ENCODE data around the gene KCTD10. TPM values are rescaled to one million over a fixed set of nuclear protein-coding genes. Genes with fewer than 3 reads are reported as not detected.

Gene KCTD10
- total RNA-seq, 2 donors from 2014 or later = 37.2 to 49.8 TPM

DNA sequence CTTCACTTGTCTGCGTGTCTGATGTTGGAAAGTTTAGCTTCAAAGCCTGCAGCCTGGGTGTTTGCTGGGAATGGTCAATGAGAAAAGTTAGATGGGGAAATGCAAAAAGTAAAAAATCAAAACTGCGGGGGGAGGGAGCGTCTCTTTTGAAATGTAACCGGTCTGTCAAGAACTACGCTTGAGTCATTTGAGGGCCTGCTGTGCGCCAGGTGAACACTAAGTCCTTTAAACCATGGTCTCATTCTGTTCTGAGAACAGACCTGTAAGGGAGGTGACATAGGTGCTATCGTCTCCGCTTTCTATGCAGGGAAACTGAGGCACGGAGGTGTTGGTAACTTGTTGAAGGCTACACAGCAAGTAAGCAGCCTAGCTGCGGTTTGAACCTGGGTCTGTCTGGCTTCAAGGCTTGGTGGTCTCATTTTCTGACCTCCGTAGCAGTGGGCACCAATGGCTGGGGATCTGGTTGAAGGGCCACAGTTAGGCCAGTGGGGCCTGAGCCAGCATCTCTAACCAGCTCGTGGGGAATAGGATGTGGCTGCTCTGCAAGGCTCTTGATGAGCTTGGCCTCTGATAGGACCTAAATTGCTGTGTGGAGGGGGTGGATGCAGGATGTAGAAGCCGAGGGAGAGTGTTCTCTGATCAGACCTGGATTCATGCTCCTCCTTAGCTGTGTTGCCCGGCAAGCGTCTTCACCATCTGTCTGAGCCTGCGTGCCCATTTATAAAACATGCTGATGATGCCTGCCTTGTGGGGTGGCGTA lies 41.5 kb downstream of the KCTD10 start:
- Histone ChIP-seq H3K4me1 (replicated peaks) (no peaks in the 10 kb centered on the region), H3K27me3 (replicated peaks; ENCODE audit: insufficient read depth) (no peaks in the 10 kb centered on the region), H3K27ac (peak overlapping the region in 1 of 2 donors; percentile 82), H3K4me3 (no peak overlapping the region), H3K9me3 (no peaks in the 10 kb centered on the region), H3K36me3 (no peaks in the 10 kb centered on the region)
- DNase-seq (ENCODE audit: low spot score) = peak; percentile 37
- 64% methylated on average over 17 of the region's 17 CpGs for WGBS
- intact Hi-C loops (cut with DNase I) = no loop called here
- peak; percentile 43 for TF ChIP-seq POLR2AphosphoS5 (IDR thresholded peaks at IDR 0.05)
- no peak for TF ChIP-seq POLR2A (IDR thresholded peaks at IDR 0.05)

DNA sequence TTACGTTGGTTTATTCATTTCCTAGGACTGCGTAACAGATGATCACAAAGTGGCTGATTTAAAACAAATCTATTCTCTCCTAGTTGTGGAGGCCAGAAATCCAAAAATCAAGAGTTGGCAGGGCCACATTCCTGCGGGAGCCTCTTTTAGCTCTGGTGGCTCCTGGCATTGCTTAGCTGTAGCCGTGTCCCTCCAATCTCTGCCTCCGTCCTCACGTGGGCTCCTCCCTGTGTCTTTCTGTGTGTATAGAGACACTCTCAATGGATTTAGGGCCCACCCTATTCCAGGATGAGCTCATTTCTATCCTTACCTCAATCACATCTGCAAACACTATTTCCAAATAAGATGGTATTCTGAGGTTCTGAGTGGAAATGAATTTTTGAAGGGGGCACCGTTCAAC lies 42.5 kb downstream of the KCTD10 start:
- WGBS = 72% methylated on average over 7 of the region's 7 CpGs
- Histone ChIP-seq H3K27ac (peak overlapping the region in 1 of 2 donors; percentile 82), H3K36me3 (no peaks in the 10 kb centered on the region), H3K27me3 (replicated peaks; ENCODE audit: insufficient read depth) (no peaks in the 10 kb centered on the region), H3K4me1 (replicated peaks) (no peaks in the 10 kb centered on the region), H3K4me3 (no peak overlapping the region), H3K9me3 (no peaks in the 10 kb centered on the region)
- TF ChIP-seq, protein P1, sequence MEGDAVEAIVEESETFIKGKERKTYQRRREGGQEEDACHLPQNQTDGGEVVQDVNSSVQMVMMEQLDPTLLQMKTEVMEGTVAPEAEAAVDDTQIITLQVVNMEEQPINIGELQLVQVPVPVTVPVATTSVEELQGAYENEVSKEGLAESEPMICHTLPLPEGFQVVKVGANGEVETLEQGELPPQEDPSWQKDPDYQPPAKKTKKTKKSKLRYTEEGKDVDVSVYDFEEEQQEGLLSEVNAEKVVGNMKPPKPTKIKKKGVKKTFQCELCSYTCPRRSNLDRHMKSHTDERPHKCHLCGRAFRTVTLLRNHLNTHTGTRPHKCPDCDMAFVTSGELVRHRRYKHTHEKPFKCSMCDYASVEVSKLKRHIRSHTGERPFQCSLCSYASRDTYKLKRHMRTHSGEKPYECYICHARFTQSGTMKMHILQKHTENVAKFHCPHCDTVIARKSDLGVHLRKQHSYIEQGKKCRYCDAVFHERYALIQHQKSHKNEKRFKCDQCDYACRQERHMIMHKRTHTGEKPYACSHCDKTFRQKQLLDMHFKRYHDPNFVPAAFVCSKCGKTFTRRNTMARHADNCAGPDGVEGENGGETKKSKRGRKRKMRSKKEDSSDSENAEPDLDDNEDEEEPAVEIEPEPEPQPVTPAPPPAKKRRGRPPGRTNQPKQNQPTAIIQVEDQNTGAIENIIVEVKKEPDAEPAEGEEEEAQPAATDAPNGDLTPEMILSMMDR (IDR thresholded peaks at IDR 0.05) = no peak
- no peak for TF ChIP-seq POLR2AphosphoS5 (IDR thresholded peaks at IDR 0.05)
- no peak for TF ChIP-seq POLR2A (IDR thresholded peaks at IDR 0.05)
- intact Hi-C loops (cut with DNase I) = no loop called here
- no peak for DNase-seq (ENCODE audit: low spot score)

DNA sequence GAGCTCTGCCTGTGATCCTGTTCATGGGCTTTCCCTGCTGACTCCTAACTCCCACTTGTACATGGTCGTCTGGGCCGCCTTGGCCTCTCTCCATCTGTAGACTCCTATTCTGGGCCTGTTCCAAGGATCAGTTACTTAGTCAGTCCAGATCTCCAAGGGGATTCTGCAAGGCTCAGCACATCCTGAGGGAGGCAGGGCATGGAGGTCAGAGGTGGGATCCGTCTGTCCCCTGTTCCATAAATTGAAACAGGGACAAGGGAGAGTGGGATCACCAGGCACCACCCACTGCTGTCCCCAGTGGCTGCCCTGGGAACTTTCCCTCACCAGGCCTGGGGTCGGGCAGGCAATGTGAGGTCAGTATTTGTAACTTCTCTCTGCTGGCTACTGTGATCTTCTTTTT lies 43.5 kb downstream of the KCTD10 start:
- H3K27me3 ChIP-seq (replicated peaks; ENCODE audit: insufficient read depth) = no peaks in the 10 kb centered on the region
- H3K27ac ChIP-seq = no peak overlapping the region
- DNase-seq (ENCODE audit: low spot score) = no peak
- intact Hi-C loops (cut with DNase I) = no loop called here
- H3K4me1 ChIP-seq (replicated peaks) = no peaks in the 10 kb centered on the region
- no peak overlapping the region for H3K4me3 ChIP-seq
- no peaks in the 10 kb centered on the region for H3K9me3 ChIP-seq
- WGBS = 84% methylated on average over 4 of the region's 4 CpGs
- TF ChIP-seq POLR2AphosphoS5 (IDR thresholded peaks at IDR 0.05) (no peak), POLR2A (IDR thresholded peaks at IDR 0.05) (no peak)
- TF ChIP-seq, protein P1 (IDR thresholded peaks at IDR 0.05) = no peak
- H3K36me3 ChIP-seq = no peaks in the 10 kb centered on the region

DNA sequence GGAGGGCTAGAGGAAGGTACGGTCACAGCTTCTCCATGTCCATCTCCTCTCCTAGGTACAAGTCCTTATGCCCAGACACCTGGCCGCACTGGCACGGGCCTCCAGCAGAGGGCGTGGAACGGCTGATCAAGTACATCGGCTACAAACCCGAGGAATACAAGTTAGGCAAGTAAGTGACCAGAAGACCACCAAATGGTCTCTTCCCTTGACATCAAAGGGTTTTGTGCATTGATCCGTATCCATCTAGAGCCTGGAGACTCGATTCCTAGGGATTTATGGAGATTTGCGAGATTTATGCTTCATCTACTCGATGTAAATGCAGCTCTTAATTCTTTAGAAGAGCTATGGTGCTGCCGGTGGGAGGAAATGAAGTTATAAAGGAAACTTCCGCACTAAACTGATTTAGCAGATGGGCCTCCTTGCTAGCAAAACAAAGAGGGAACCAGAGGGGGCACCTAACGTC lies 44.2 kb downstream of the KCTD10 start:
- Histone ChIP-seq H3K9me3 (no peaks in the 10 kb centered on the region), H3K4me3 (no peak overlapping the region), H3K27me3 (replicated peaks; ENCODE audit: insufficient read depth) (no peaks in the 10 kb centered on the region), H3K4me1 (replicated peaks) (no peaks in the 10 kb centered on the region), H3K27ac (no peak overlapping the region), H3K36me3 (no peaks in the 10 kb centered on the region)
- intact Hi-C loops (cut with DNase I) = no loop called here
- peak; percentile 90 for DNase-seq (ENCODE audit: low spot score)
- 35% methylated on average over 14 of the region's 14 CpGs for WGBS
- TF ChIP-seq, protein P1 (IDR thresholded peaks at IDR 0.05) = peak; percentile 71 to 85 (median 78)
- TF ChIP-seq POLR2A (IDR thresholded peaks at IDR 0.05) (no peak), POLR2AphosphoS5 (IDR thresholded peaks at IDR 0.05) (peak; percentile 64)

DNA sequence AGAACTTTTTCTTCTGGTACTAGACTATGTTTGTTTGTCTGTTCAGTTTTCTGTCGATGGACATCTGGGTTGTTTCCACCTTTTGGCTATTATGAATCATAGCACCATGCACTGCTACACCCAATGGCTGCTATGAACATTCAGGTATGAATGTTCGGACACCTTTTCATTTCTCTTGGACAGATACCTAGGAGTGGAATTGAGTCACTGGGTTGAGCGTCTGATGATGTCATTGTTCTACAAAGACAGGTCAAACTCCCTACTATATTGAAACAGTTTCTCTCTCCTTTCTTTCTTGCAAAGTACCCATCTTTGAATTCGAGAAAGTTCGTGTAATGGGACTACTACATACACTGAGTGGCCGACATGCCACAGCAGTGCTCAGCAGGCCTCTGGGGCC lies 44.7 kb downstream of the KCTD10 start:
- DNase-seq (ENCODE audit: low spot score) = no peak
- intact Hi-C loops (cut with DNase I) = no loop called here

More for the DNA sequence above, 44.7 kb downstream of the KCTD10 start:
- no peaks in the 10 kb centered on the region for H3K4me1 ChIP-seq (replicated peaks)
- TF ChIP-seq POLR2A (IDR thresholded peaks at IDR 0.05) (no peak), POLR2AphosphoS5 (IDR thresholded peaks at IDR 0.05) (no peak)
- TF ChIP-seq, protein P1 (IDR thresholded peaks at IDR 0.05) = no peak
- WGBS = 55% methylated on average over 6 of the region's 6 CpGs
- no peak overlapping the region for H3K27ac ChIP-seq
- no peaks in the 10 kb centered on the region for H3K27me3 ChIP-seq (replicated peaks; ENCODE audit: insufficient read depth)
- H3K9me3 ChIP-seq = no peaks in the 10 kb centered on the region
- H3K4me3 ChIP-seq = no peak overlapping the region
- H3K36me3 ChIP-seq = no peaks in the 10 kb centered on the region

Measured in prostate gland (tissue), 2 donors.